OCI-LY3 (cell line): ENCODE data around the gene AATK.

ENCODE experiments used
- H2AFZ ChIP-seq: fragments of 200-600, 300-600 bp; shearing (Covaris generic); 2 replicates; pipeline ENCODE4 v1.6.0; 2014; ENCODE audit warnings: antibody characterized with exemption, low read depth, low read length
- H3K27ac ChIP-seq: fragments of 200-600, 300-600 bp; sonication (generic); 2 replicates; pipeline ENCODE4 v1.5.1; 2014; ENCODE audit warnings: mild to moderate bottlenecking, low read length, moderate library complexity, mixed read lengths
- H3K27me3 ChIP-seq: fragments of 200-600, 300-600 bp; sonication (generic); 2 replicates; pipeline ENCODE4 v1.6.1; 2014; ENCODE audit warnings: low read depth, low read length, mixed read lengths
- H3K36me3 ChIP-seq: fragments of 200-600, 300-600 bp; sonication (generic); replicated peaks from 2 replicates; pipeline ENCODE3; 2014; ENCODE audit warnings: low read depth, low read length, mixed read lengths
- H3K4me1 ChIP-seq: fragments of 300-600, 200-600 bp; sonication (generic); 2 replicates; pipeline ENCODE4 v1.6.1; 2014; ENCODE audit warnings: low read length, mixed read lengths
- H3K4me2 ChIP-seq: fragments of 200-600, 300-600 bp; sonication (generic); 2 replicates; pipeline ENCODE4 v1.6.1; 2014; ENCODE audit warnings: low read length, mixed read lengths
- H3K4me3 ChIP-seq: fragments of 300-600, 200-600 bp; sonication (generic); 2 replicates; pipeline ENCODE4 v1.5.1; 2014; ENCODE audit warnings: antibody characterized with exemption, mild to moderate bottlenecking, low read length, moderate library complexity
- H3K79me2 ChIP-seq: fragments of 300-600, 200-600 bp; shearing (Covaris generic); 2 replicates; pipeline ENCODE4 v1.6.1; 2014; ENCODE audit warnings: mild to moderate bottlenecking, low read length, mixed read lengths
- H3K9ac ChIP-seq: fragments of 300-600, 200-600 bp; shearing (Covaris generic); 2 replicates; pipeline ENCODE4 v1.6.0; 2014; ENCODE audit warnings: mild to moderate bottlenecking, low read length, moderate library complexity
- H3K9me3 ChIP-seq: fragments of 200-600, 300-600 bp; shearing (Covaris generic); 2 replicates; pipeline ENCODE4 v1.6.1; 2014; ENCODE audit warnings: low read length, mixed read lengths; ENCODE audit not compliant: insufficient read depth
- H4K20me1 ChIP-seq: fragments of 200-600, 300-600 bp; sonication (generic); 2 replicates; pipeline ENCODE4 v1.6.1; 2016; ENCODE audit warnings: low read length, mixed read lengths; ENCODE audit not compliant: insufficient read depth
- EZH2phosphoT487 ChIP-seq: fragments of 200-600 bp; shearing (Covaris generic); IDR thresholded peaks from 2 replicates; pipeline ENCODE4 v1.6.1; 2018; ENCODE audit warnings: antibody characterized with exemption, mixed run types, low read depth
- TF ChIP-seq, protein P1 (sequence below): fragments of 200-600, 300-600 bp; sonication (generic); IDR thresholded peaks from 2 replicates; pipeline ENCODE4 v1.5.1; 2014; ENCODE audit warnings: antibody characterized with exemption, low read length, low read depth

The AATK gene

DNA sequence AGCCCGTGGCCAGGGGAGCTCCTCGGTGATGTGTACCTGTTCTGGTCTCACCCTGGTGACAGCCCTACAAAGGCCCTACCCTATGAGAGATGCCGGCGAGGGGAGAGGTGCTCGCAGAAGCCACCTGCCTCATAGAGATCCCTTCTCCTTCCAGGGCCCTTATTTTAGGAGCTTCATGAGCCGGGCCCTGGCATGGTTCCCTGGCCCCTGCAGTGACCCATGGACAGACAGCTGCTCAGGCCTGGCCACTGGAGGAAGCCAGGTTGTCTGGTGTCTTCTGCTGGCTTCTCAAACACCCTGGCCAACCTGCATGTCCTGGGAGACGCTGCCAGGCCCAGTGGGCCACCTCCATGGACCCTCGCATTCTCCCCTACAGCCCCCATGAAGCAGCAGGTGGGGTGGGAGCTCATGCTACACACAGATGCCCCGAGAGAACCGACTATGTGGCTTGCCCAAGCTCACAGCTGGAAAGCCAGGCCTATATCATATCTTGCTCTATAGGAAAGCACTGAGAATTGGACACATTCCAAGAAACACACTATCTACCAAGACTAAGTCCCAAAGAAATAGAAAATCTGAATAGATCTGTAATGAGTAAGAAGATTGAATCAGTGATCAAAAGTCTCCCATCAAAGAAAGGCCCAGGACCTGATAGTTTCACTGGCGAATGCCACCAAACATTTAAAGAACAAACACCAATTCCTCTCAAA is 7.2 kb upstream of the AATK start:
- H3K4me3 ChIP-seq = no peak overlapping the region
- H3K9me3 ChIP-seq = no peaks in the 10 kb centered on the region
- no peaks in the 10 kb centered on the region for H4K20me1 ChIP-seq
- no peak overlapping the region for H3K4me2 ChIP-seq
- no peaks in the 10 kb centered on the region for H3K36me3 ChIP-seq
- H3K4me1 ChIP-seq = no peaks in the 10 kb centered on the region
- no peak overlapping the region for H3K27ac ChIP-seq
- H3K9ac ChIP-seq = no peak overlapping the region
- TF ChIP-seq EZH2phosphoT487 = no peak
- TF ChIP-seq, protein P1, sequence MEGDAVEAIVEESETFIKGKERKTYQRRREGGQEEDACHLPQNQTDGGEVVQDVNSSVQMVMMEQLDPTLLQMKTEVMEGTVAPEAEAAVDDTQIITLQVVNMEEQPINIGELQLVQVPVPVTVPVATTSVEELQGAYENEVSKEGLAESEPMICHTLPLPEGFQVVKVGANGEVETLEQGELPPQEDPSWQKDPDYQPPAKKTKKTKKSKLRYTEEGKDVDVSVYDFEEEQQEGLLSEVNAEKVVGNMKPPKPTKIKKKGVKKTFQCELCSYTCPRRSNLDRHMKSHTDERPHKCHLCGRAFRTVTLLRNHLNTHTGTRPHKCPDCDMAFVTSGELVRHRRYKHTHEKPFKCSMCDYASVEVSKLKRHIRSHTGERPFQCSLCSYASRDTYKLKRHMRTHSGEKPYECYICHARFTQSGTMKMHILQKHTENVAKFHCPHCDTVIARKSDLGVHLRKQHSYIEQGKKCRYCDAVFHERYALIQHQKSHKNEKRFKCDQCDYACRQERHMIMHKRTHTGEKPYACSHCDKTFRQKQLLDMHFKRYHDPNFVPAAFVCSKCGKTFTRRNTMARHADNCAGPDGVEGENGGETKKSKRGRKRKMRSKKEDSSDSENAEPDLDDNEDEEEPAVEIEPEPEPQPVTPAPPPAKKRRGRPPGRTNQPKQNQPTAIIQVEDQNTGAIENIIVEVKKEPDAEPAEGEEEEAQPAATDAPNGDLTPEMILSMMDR = no peak
- H2AFZ ChIP-seq = no peak overlapping the region
- no peaks in the 10 kb centered on the region for H3K79me2 ChIP-seq
- no peaks in the 10 kb centered on the region for H3K27me3 ChIP-seq

DNA sequence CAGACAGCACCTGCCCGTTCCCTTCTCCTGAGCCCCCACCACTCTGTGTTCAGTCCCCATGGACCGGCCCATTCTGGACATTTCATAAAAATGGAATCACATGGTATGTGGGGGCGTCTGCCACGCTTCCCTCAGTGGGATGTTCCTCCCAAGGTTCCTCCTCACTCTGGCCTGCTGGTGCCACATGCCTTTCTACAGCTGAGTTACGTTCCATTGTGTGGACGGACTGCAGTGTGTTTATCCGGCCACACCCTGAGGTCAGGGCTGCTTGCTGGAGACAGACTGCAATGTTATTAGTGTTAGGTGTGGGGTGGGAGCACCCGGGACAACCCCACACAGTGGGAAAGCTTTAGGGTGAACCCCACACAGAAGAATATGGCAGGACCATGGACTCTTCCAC is 5.9 kb upstream of the AATK start:
- Histone ChIP-seq H4K20me1 (no peaks in the 10 kb centered on the region), H3K27me3 (no peaks in the 10 kb centered on the region), H3K4me2 (no peak overlapping the region), H3K36me3 (no peaks in the 10 kb centered on the region), H3K4me3 (no peak overlapping the region), H3K79me2 (no peaks in the 10 kb centered on the region), H3K4me1 (no peaks in the 10 kb centered on the region), H3K27ac (no peak overlapping the region), H3K9me3 (no peaks in the 10 kb centered on the region), H3K9ac (no peak overlapping the region), H2AFZ (no peak overlapping the region)
- TF ChIP-seq EZH2phosphoT487 = no peak
- TF ChIP-seq, protein P1 = no peak

DNA sequence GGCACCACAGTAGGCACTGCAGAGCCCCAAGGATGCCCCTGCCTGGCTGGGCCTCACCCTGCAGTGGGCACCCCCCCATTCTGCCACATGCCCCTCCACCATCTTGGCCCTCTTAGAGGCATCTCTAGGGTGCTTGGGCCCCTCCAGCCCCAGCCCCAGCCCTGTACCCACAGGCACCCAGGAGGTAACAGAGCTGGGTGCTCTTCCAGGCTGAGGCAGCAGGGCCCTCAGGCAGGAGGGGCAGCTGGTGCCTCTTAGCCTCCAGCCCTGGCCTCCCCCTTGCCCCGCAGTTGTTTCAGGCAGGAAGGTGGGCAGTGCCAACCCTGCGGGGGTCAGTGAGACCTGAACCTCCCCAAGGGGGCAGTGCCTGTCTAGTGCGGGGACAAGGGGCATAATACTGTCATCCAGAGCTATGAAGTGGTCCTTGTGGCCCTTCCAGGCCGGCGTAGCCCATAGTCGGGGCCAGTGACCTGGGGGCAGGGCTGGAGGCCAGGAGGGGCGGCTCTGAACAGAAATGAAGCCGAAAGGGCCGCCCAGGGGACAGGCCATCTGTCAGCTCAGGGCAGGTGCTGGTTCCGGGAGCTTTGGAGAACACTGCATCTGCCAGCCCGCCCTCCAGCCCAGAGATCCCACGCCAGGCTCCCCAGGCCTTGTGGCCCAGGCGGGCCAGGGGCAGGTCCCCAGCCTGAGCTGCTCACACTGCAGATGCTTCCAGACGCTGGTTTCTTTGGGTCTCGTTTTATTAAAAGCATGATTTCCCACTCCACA is 4.9 kb upstream of the AATK start:
- Histone ChIP-seq H3K4me2 (no peak overlapping the region), H2AFZ (no peak overlapping the region), H3K9ac (no peak overlapping the region), H3K4me3 (no peak overlapping the region), H3K36me3 (no peaks in the 10 kb centered on the region), H3K79me2 (no peaks in the 10 kb centered on the region), H3K9me3 (no peaks in the 10 kb centered on the region), H3K27me3 (no peaks in the 10 kb centered on the region), H4K20me1 (no peaks in the 10 kb centered on the region), H3K27ac (no peak overlapping the region), H3K4me1 (no peaks in the 10 kb centered on the region)
- TF ChIP-seq, protein P1 = no peak
- TF ChIP-seq EZH2phosphoT487 = no peak

DNA sequence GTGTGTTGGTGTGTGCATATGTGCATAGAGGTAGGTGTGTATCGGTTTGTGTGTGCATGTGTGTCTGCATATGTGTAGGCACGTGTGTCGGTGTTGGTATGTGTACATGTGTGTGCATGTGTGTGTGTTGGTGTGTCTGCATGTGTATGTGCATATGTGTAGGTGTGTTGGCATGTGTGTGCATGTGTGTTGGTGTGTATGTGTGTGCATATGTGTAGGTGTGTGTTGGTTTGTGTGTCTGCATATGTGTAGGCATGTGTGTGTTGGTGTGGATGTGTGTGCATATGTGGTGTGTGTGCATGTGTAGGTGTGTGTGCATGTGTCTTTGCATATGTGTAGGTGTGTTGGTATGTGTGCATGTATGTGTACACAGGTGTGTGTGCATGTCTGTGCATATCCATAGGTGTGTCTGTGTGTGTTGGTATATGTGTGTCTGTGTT is 3.9 kb upstream of the AATK start:
- no peak overlapping the region for H3K9ac ChIP-seq
- H3K4me3 ChIP-seq = no peak overlapping the region
- no peaks in the 10 kb centered on the region for H3K9me3 ChIP-seq
- H3K4me1 ChIP-seq = no peaks in the 10 kb centered on the region
- no peak overlapping the region for H2AFZ ChIP-seq
- H3K27me3 ChIP-seq = no peaks in the 10 kb centered on the region
- H3K79me2 ChIP-seq = no peaks in the 10 kb centered on the region
- no peaks in the 10 kb centered on the region for H3K36me3 ChIP-seq
- H3K4me2 ChIP-seq = no peak overlapping the region
- no peak for TF ChIP-seq EZH2phosphoT487
- TF ChIP-seq, protein P1 = no peak
- H3K27ac ChIP-seq = no peak overlapping the region
- no peaks in the 10 kb centered on the region for H4K20me1 ChIP-seq
